OCI-LY1 (cell line): ENCODE data around the gene SERPIND1.
"Not testable (repeated sequence)": the region's sequence is repeated elsewhere in the genome, so short reads cannot be mapped to it uniquely, and the experiment has no call there.

Source experiments
- H2AFZ ChIP-seq: fragments of 200-600 bp; sonication (generic), shearing (Covaris generic); 2 replicates; pipeline ENCODE4 v1.6.0; 2014; ENCODE audit warnings: antibody characterized with exemption, mild to moderate bottlenecking, low read length
- H3F3A ChIP-seq: fragments of 200-600 bp; sonication (generic), shearing (Covaris generic); 2 replicates; pipeline ENCODE4 v1.6.0; 2014; ENCODE audit warnings: mild to moderate bottlenecking, antibody characterized with exemption, low read length, moderate library complexity; ENCODE audit not compliant: insufficient read depth
- H3K27ac ChIP-seq: fragments of 200-600 bp; sonication (generic); 2 replicates; pipeline ENCODE4 v1.5.1; 2014; ENCODE audit warnings: low read length, mixed run types, mild to moderate bottlenecking, low read depth; ENCODE audit not compliant: poor library complexity, severe bottlenecking
- H3K27me3 ChIP-seq: fragments of 200-600 bp; sonication (generic); 2 replicates; pipeline ENCODE4 v1.6.0; 2014; ENCODE audit warnings: antibody characterized with exemption, mild to moderate bottlenecking, low read length, moderate library complexity; ENCODE audit not compliant: insufficient read depth
- H3K36me3 ChIP-seq: fragments of 200-600 bp; sonication (generic); 2 replicates; pipeline ENCODE4 v1.6.1; 2014; ENCODE audit warnings: mild to moderate bottlenecking, antibody characterized with exemption, low read length, moderate library complexity, mixed read lengths; ENCODE audit not compliant: insufficient read depth
- H3K4me1 ChIP-seq: fragments of 200-600 bp; sonication (generic); 2 replicates; pipeline ENCODE4 v1.5.1; 2014; ENCODE audit warnings: mild to moderate bottlenecking, low read length, moderate library complexity; ENCODE audit not compliant: insufficient read depth, severe bottlenecking
- H3K4me2 ChIP-seq: fragments of 200-600 bp; sonication (generic), shearing (Covaris generic); 2 replicates; pipeline ENCODE4 v1.6.1; 2014; ENCODE audit warnings: low read length
- H3K4me3 ChIP-seq: fragments of 200-600 bp; sonication (generic); 2 replicates; pipeline ENCODE4 v1.5.1; 2014; ENCODE audit warnings: low read length, low read depth, mild to moderate bottlenecking, mixed read lengths; ENCODE audit not compliant: poor library complexity, severe bottlenecking
- H3K79me2 ChIP-seq: fragments of 200-600 bp; shearing (Covaris generic); 2 replicates; pipeline ENCODE4 v1.6.1; 2016; ENCODE audit warnings: mixed run types, low read length, mixed read lengths; ENCODE audit not compliant: insufficient read depth
- H3K9ac ChIP-seq: fragments of 200-600 bp; sonication (generic), shearing (Covaris generic); 2 replicates; pipeline ENCODE4 v1.6.1; 2014; ENCODE audit warnings: mild to moderate bottlenecking, low read length, mixed read lengths
- H3K9me2 ChIP-seq: fragments of 200-600 bp; sonication (generic), shearing (Covaris generic); 2 replicates; pipeline ENCODE4 v1.6.1; 2014; ENCODE audit warnings: low read depth, mild to moderate bottlenecking, low read length, mixed read lengths
- H3K9me3 ChIP-seq: fragments of 200-600 bp; shearing (Covaris generic); 2 replicates; pipeline ENCODE4 v1.6.1; 2014; ENCODE audit warnings: low read length, mixed read lengths
- H4K20me1 ChIP-seq: fragments of 200-600 bp; sonication (generic), shearing (Covaris generic); 2 replicates; pipeline ENCODE4 v1.6.0; 2016; ENCODE audit warnings: mild to moderate bottlenecking, low read length; ENCODE audit not compliant: insufficient read depth
- EZH2 ChIP-seq: fragments of 200-600 bp; sonication (generic), shearing (Covaris generic); IDR thresholded peaks from 2 replicates; pipeline ENCODE4 v1.8.0; 2017; ENCODE audit warnings: borderline replicate concordance, mixed run types, mild to moderate bottlenecking, antibody characterized with exemption, low read length, moderate library complexity, mixed read lengths
- TF ChIP-seq, protein P1 (sequence below): fragments of 200-600 bp; sonication (generic), shearing (Covaris generic); IDR thresholded peaks from 2 replicates; pipeline ENCODE4 v1.5.1; 2017; ENCODE audit warnings: mild to moderate bottlenecking, antibody characterized with exemption, low read length, moderate library complexity, mixed read lengths

SERPIND1 gene

DNA sequence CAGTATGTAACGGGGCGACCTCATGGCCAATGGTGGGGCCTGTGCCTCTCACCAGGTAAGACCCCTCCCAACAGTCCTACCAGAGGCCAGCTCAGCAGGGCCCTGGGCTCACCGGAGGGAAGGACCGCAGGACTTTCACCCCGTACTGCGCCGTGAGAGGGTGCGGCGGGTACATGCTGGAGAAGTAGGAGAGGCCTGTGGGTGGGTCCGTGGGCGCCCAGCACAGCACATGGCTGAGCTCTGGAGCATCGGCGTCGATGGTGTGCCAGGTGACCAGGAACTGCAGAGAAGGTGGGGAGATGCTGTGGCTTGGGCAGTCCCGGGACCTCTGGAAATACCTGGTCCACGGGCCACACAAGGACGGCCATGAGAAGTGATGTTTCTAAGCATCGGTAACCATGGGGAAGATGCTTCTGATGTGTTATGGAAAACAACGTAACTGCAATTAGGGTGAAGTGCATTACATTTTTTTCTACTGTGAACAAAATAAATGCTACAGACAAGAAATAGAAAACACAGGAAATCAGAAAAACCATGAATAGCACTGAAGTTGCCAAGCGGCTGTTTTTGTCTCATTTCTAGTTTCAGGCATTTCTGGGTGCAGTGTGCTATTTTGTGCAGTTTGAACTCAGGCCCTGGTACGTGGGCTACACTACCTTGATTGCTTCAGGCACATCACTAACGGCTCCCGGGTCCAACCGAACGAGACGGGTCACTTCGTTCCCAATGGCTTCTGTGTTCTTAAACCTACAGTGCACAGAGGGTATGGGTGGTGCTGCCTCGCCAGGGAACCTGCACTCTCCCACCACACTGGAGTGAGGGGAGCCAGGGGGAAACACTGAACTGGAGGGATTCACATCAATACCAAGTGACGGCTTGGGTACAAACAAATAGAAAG is 46.5 kb upstream of the SERPIND1 start:
- no peaks in the 10 kb centered on the region for H3K4me1 ChIP-seq
- H4K20me1 ChIP-seq = no peaks in the 10 kb centered on the region
- no peaks in the 10 kb centered on the region for H3K79me2 ChIP-seq
- no peak overlapping the region for H3K9ac ChIP-seq
- no peaks in the 10 kb centered on the region for H3K9me2 ChIP-seq
- H3F3A ChIP-seq = no peaks in the 10 kb centered on the region
- no peak overlapping the region for H3K27ac ChIP-seq
- peaks cover 35% of the 10 kb centered on the region for H3K36me3 ChIP-seq
- H2AFZ ChIP-seq = no peak overlapping the region
- H3K27me3 ChIP-seq = no peaks in the 10 kb centered on the region
- no peak overlapping the region for H3K4me2 ChIP-seq
- no peaks in the 10 kb centered on the region for H3K9me3 ChIP-seq
- no peak for TF ChIP-seq EZH2
- TF ChIP-seq, protein P1, sequence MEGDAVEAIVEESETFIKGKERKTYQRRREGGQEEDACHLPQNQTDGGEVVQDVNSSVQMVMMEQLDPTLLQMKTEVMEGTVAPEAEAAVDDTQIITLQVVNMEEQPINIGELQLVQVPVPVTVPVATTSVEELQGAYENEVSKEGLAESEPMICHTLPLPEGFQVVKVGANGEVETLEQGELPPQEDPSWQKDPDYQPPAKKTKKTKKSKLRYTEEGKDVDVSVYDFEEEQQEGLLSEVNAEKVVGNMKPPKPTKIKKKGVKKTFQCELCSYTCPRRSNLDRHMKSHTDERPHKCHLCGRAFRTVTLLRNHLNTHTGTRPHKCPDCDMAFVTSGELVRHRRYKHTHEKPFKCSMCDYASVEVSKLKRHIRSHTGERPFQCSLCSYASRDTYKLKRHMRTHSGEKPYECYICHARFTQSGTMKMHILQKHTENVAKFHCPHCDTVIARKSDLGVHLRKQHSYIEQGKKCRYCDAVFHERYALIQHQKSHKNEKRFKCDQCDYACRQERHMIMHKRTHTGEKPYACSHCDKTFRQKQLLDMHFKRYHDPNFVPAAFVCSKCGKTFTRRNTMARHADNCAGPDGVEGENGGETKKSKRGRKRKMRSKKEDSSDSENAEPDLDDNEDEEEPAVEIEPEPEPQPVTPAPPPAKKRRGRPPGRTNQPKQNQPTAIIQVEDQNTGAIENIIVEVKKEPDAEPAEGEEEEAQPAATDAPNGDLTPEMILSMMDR = no peak
- no peak overlapping the region for H3K4me3 ChIP-seq

DNA sequence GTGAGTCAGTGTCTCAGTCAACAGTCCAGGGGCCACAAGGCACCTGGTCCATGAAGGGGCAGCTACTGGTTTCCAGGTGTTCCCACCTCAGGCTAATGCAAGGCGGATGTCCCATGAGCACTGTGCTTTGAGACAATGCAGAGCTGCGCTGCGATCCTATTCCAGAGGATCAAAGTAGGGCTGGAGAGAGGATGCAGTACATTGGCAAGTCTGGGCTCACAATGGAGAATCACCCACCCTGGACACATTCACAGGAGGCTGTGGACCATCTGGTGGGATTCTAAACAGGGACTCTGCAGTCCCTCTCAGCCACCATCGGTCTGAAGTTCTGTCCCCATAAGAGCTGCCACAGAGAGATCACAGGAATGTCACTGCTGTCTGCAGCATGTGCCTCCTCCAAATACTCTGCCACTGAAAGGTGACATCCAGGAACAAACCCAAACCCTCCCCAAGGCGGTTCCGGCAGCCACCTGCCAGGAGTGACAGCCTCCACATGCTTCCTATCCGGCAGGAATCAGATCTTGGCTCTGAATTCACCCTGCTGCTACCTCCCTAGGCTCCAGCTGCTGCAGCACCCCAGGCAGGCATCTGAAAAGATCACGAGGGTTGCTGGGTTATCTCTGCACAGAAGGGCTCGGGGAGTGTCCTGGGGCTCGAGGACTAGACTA is 45.3 kb upstream of the SERPIND1 start:
- no peaks in the 10 kb centered on the region for H3K9me2 ChIP-seq
- H4K20me1 ChIP-seq = no peaks in the 10 kb centered on the region
- no peak overlapping the region for H3K4me2 ChIP-seq
- no peaks in the 10 kb centered on the region for H3K27me3 ChIP-seq
- no peaks in the 10 kb centered on the region for H3K9me3 ChIP-seq
- no peak for TF ChIP-seq EZH2
- TF ChIP-seq, protein P1 = no peak
- H3K4me1 ChIP-seq = no peaks in the 10 kb centered on the region
- H3K36me3 ChIP-seq = peaks cover 35% of the 10 kb centered on the region
- H3K27ac ChIP-seq = no peak overlapping the region
- H3K79me2 ChIP-seq = no peaks in the 10 kb centered on the region
- no peak overlapping the region for H3K4me3 ChIP-seq
- H3K9ac ChIP-seq = no peak overlapping the region
- H3F3A ChIP-seq = no peaks in the 10 kb centered on the region
- H2AFZ ChIP-seq = no peak overlapping the region

DNA sequence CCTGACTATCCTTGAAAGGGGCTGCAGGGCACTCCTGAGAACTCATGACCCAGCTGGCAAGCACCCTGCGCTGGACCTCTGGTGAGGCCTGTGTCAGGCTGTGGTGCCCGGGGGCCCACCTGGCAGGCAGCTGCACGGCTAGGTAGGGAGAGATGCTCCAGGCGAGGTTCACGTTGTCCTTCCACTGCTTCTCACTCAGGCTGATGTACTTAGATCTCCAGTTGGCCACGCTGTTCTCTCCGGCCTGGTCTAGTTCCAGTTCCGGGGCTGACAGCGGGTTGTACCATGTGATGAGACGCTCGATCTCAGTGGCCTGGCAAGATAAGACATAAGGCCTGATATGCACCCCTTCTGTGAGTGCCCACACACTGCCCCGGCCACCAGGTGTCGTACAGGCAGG is 44.7 kb upstream of the SERPIND1 start:
- no peaks in the 10 kb centered on the region for H3K9me3 ChIP-seq
- TF ChIP-seq, protein P1 = no peak
- no peak for TF ChIP-seq EZH2
- H3K4me3 ChIP-seq = no peak overlapping the region
- no peak overlapping the region for H3K4me2 ChIP-seq
- H3F3A ChIP-seq = no peaks in the 10 kb centered on the region
- no peaks in the 10 kb centered on the region for H3K27me3 ChIP-seq
- no peak overlapping the region for H3K27ac ChIP-seq
- H3K9me2 ChIP-seq = no peaks in the 10 kb centered on the region
- H3K9ac ChIP-seq = no peak overlapping the region
- H4K20me1 ChIP-seq = no peaks in the 10 kb centered on the region
- H3K79me2 ChIP-seq = no peaks in the 10 kb centered on the region
- no peak overlapping the region for H2AFZ ChIP-seq
- H3K4me1 ChIP-seq = no peaks in the 10 kb centered on the region
- H3K36me3 ChIP-seq = peaks cover 35% of the 10 kb centered on the region

DNA sequence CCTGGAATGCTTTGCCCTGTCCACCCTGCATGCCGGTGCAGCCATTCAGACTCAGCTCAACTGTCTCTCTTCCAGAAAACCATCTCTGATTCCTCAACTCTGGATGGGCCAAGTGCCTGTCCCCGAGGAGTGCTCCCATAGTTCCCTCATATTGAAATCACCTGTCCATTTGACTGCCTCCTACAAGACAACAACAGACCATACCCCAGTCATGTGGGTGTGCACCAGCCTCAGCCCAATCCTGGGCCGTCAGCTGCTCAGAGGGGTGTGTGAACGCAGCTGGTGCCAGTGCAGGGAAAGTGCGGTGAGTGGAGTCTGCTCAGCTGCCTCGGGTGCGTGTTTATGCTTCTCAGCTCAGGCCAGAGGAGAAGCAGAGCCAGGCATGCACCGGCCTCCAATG is 41.5 kb upstream of the SERPIND1 start:
- H3K9me2 ChIP-seq, H3K4me2 ChIP-seq, H2AFZ ChIP-seq, H3K27me3 ChIP-seq, H3K9me3 ChIP-seq, H3K79me2 ChIP-seq, H3K9ac ChIP-seq, H3K4me1 ChIP-seq, H3K4me3 ChIP-seq, H3F3A ChIP-seq, H3K27ac ChIP-seq, H4K20me1 ChIP-seq: not testable (repeated sequence)
- peaks cover 19% of the 10 kb centered on the region; the same call in 1 of the 2 replicates for H3K36me3 ChIP-seq

DNA sequence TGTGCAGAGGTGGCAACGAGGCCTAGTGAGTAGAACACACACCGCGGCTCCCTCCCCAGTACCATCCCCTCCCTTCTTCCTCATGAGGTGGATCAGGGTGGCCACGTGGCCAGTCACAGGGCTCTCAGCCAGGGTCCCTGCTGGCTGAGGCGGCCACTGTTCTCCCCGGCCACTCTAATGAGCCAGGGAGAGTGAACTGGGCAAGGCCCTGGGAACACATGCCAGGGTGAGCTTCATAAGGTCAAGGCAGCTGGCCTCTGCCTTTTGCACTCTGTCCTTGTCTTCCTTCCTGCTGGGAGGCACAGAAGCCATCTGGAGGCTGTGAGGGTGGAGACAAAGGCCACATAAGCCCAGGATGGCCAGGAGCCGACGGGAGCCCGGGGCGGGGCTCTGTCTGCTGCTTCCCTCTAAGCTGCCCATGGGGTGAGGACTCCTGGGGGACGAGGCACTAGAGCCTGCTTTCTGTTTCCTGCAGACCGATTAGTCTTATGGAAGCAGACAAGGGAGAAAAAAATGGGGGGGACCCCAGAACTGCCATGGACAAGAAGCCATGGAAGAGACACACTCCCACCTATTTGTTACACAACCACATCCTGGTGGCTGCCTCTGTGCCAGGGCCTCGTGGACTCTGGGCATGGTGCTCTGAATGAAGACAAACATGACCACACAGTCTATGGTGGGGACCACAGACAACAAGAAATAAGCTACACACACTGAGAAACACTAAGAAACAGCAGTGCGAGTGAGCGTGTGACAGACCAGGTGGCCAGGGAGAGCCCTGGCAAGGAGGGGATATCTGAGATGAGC is 38.4 kb upstream of the SERPIND1 start:
- peaks cover 12% of the 10 kb centered on the region for H3K36me3 ChIP-seq
- not testable (repeated sequence) for H4K20me1 ChIP-seq, H2AFZ ChIP-seq, H3K4me2 ChIP-seq, H3K27me3 ChIP-seq, H3F3A ChIP-seq, H3K9ac ChIP-seq, H3K27ac ChIP-seq, H3K9me3 ChIP-seq, H3K4me1 ChIP-seq, H3K9me2 ChIP-seq, H3K79me2 ChIP-seq, H3K4me3 ChIP-seq
